ENCODE data around the gene PHOX2A.

- TF ChIP-seq CTCF (IDR thresholded peaks at IDR 0.05) (no peak), EZH2 (IDR thresholded peaks at IDR 0.05; ENCODE audit: borderline replicate concordance, insufficient read depth, low read depth, low read length, poor library complexity, severe bottlenecking) (no peak)
These were observed 11.5 kb downstream of the PHOX2A start for GRCh38 chr11:72232260-72233055.
